ENCODE data around the gene PICALM.

GRCh38 chr11:85967457-85967856 is 101.4 kb downstream of the PICALM start:
- TF ChIP-seq GATA2 (IDR thresholded peaks at IDR 0.05; ENCODE audit: low read depth, low read length) (no peak), GATA3 (IDR thresholded peaks at IDR 0.05; ENCODE audit: low read depth, low read length) (no peak)

All from SH-SY5Y (cell line).